HG03521 (cell line): ENCODE results near the gene YBX2.
"Not testable (repeated sequence)": the region's sequence is repeated elsewhere in the genome, so short reads cannot be mapped to it uniquely, and the experiment has no call there.

Source experiments
- ATAC-seq: cut with Tn5 transposase; IDR thresholded peaks from one replicate; pipeline ENCODE4 v1.9.1; 2021; ENCODE audit warnings: mild to moderate bottlenecking, moderate library complexity; ENCODE audit not compliant: unreplicated experiment

The YBX2 gene

GRCh38 chr17:7249214-7249613, 45.2 kb downstream of the YBX2 start:
- ATAC-seq = no peak

- no peak for ATAC-seq
These were observed 45.6 kb downstream of the YBX2 start for GRCh38 chr17:7248796-7249195.

GRCh38 chr17:7246779-7247178, 47.7 kb downstream of the YBX2 start:
- no peak for ATAC-seq

- not testable (repeated sequence) for ATAC-seq
These were observed 50.6 kb downstream of the YBX2 start for GRCh38 chr17:7243838-7244237.

GRCh38 chr17:7243453-7243729, 51.0 kb downstream of the YBX2 start:
- ATAC-seq = no peak

GRCh38 chr17:7242717-7243452, 51.6 kb downstream of the YBX2 start:
- ATAC-seq = peak; percentile 32

- peak; percentile 26 for ATAC-seq
These were observed 52.4 kb downstream of the YBX2 start, which contains the start of gene GABARAP for GRCh38 chr17:7241783-7242716. GABARAP (minus strand) TSS chr17:7242449; CDS start chr17:7242330, 119 bp downstream.

- ATAC-seq = no peak
These were observed 53.2 kb downstream of the YBX2 start for GRCh38 chr17:7241090-7241733.

- ATAC-seq = no peak
These were observed 54.1 kb downstream of the YBX2 start for GRCh38 chr17:7240375-7240774.

- peak; percentile 46 for ATAC-seq
These were observed 55.1 kb downstream of the YBX2 start, which contains the start of gene PHF23 for GRCh38 chr17:7239091-7240027. PHF23 (minus strand) TSS chr17:7239457; CDS start chr17:7239279, 178 bp downstream.

- ATAC-seq = no peak
These were observed 55.9 kb downstream of the YBX2 start for GRCh38 chr17:7238420-7239090.
